B cell (primary cell): ENCODE measurements around the gene MAML3. TPM values are rescaled to one million over a fixed set of nuclear protein-coding genes. Genes with fewer than 3 reads are reported as not detected.

Source experiments
- ATAC-seq: fragments of 200-7000 bp; cut with Tn5 transposase; one replicate; pipeline ENCODE4 v1.10.0; 2021; ENCODE audit warnings: low read depth, mild to moderate bottlenecking, moderate number of reproducible peaks, moderate library complexity
- CTCF ChIA-PET: fragments of 350-600 bp; sonication (Branson Sonifier 250); formaldehyde crosslinking; loops from one replicate; lab custom pipeline; 2021; ENCODE audit warnings: antibody characterized with exemption, inconsistent platforms; lab: Charles Lee
- POLR2A ChIA-PET: fragments of 350-600 bp; sonication (Branson Sonifier 250); formaldehyde crosslinking; loops from one replicate; lab custom pipeline; 2021; ENCODE audit warnings: antibody characterized with exemption; lab: Charles Lee
- DNase-seq: peaks from one replicate; pipeline ENCODE4 v3.0.0; 2013
- H2AFZ ChIP-seq: 2 replicates; pipeline ENCODE4 v1.6.1; 2012; ENCODE audit warnings: mild to moderate bottlenecking, low read depth, low read length; ENCODE audit not compliant: insufficient read depth, poor library complexity, severe bottlenecking
- H3K27ac ChIP-seq, 2 donors: 1 replicate in 1 of 2; 2 replicates in 1 of 2; pipeline ENCODE4 v1.5.1; 2012 to 2013; ENCODE audit warnings: low read length in 2 of 2, mild to moderate bottlenecking in 2 of 2, moderate library complexity in 1 of 2
- H3K27me3 ChIP-seq, 4 experiments: fragments of 200-600 bp in 1 of 4; sonication (generic) in 1 of 4; replicated peaks in 1 of 4; 1 replicate in 2 of 4; 2 replicates in 2 of 4; pipeline versions ENCODE4 v1.6.1 to v1.7.0; 2013 to 2016; ENCODE audit warnings: low read length in 3 of 4, mild to moderate bottlenecking in 2 of 4, mixed read lengths in 1 of 4, moderate library complexity in 1 of 4; ENCODE audit not compliant: insufficient read depth in 4 of 4, control insufficient read depth in 3 of 4; ENCODE audit errors: control extremely low read depth in 1 of 4
- H3K36me3 ChIP-seq, 2 experiments: replicated peaks in 1 of 2; 1 replicate in 1 of 2; 2 replicates in 1 of 2; pipeline versions ENCODE4 v1.6.1 to v1.7.1; 2013; ENCODE audit warnings: low read length in 1 of 2; ENCODE audit not compliant: insufficient read depth in 2 of 2, control insufficient read depth in 1 of 2; ENCODE audit errors: control extremely low read depth in 1 of 2, extremely low read depth in 1 of 2
- H3K4me1 ChIP-seq, 2 donors: fragments of 200-600 bp in 1 of 2; sonication (generic) in 1 of 2; 1 replicate in 1 of 2; 2 replicates in 1 of 2; pipeline versions ENCODE4 v1.5.1 to v1.6.1; 2013 to 2017; ENCODE audit warnings: low read length in 2 of 2; ENCODE audit not compliant: control insufficient read depth in 2 of 2, insufficient read depth in 2 of 2
- H3K4me2 ChIP-seq: replicated peaks from 2 replicates; pipeline ENCODE3; 2012; ENCODE audit warnings: mild to moderate bottlenecking, low read depth, low read length; ENCODE audit not compliant: poor library complexity, severe bottlenecking
- H3K4me3 ChIP-seq, 5 experiments: fragments of 200-600 bp in 1 of 5; sonication (generic) in 1 of 5; 1 replicate in 3 of 5; 2 replicates in 2 of 5; pipeline versions ENCODE4 v1.5.1 to v1.7.0; 2011 to 2016; ENCODE audit warnings: low read length in 4 of 5, mild to moderate bottlenecking in 4 of 5, low read depth in 2 of 5, control low read depth in 1 of 5, moderate library complexity in 1 of 5; ENCODE audit not compliant: insufficient read depth in 1 of 5; ENCODE audit errors: control extremely low read depth in 1 of 5, extremely low read depth in 1 of 5
- H3K79me2 ChIP-seq: fragments of 200-600 bp; sonication (generic); one replicate; pipeline ENCODE4 v1.6.0; 2016; ENCODE audit warnings: low read length; ENCODE audit not compliant: control insufficient read depth, insufficient read depth
- H3K9ac ChIP-seq: fragments of 200-600 bp; sonication (generic); 2 replicates; pipeline ENCODE4 v1.6.1; 2017; ENCODE audit warnings: mild to moderate bottlenecking, low read length, moderate library complexity
- H3K9me3 ChIP-seq, 3 donors: one replicate each; pipeline versions ENCODE4 v1.6.1 to v1.7.1; 2013; ENCODE audit warnings: low read length in 2 of 3; ENCODE audit not compliant: control insufficient read depth in 2 of 3, insufficient read depth in 1 of 3; ENCODE audit errors: control extremely low read depth in 1 of 3
- H4K20me1 ChIP-seq: 2 replicates; pipeline ENCODE4 v1.6.0; 2012; ENCODE audit warnings: mild to moderate bottlenecking, low read length; ENCODE audit not compliant: insufficient read depth, control insufficient read depth, poor library complexity, severe bottlenecking
- H3K27ac Mint-ChIP-seq: one replicate; pipeline ENCODE4 v1.8.0; 2021; ENCODE audit warnings: mixed read lengths
- H3K27me3 Mint-ChIP-seq: one replicate; pipeline ENCODE4 v1.8.0; 2021; ENCODE audit warnings: mixed read lengths
- H3K4me1 Mint-ChIP-seq: one replicate; pipeline ENCODE4 v1.8.0; 2021; ENCODE audit warnings: mixed read lengths
- H3K4me3 Mint-ChIP-seq: one replicate; pipeline ENCODE4 v1.8.0; 2021; ENCODE audit warnings: mixed read lengths
- H3K9me3 Mint-ChIP-seq: one replicate; pipeline ENCODE4 v1.8.0; 2022; ENCODE audit warnings: mixed read lengths; ENCODE audit not compliant: insufficient read depth
- EZH2 ChIP-seq: IDR thresholded peaks from 2 replicates; pipeline ENCODE4 v1.6.1; 2012; ENCODE audit warnings: borderline replicate concordance, low read depth, mild to moderate bottlenecking, moderate library complexity, low read length; ENCODE audit not compliant: insufficient read depth, poor library complexity, severe bottlenecking
- WGBS: methylation state at CpG from one replicate; pipeline ENCODE4 v1.1.5; 2013; ENCODE audit warnings: missing lambda C conversion rate; ENCODE audit not compliant: insufficient coverage; 5-methylcytosine and 5-hydroxymethylcytosine counted together
- intact Hi-C: fragments of 100-400 bp; cut with micrococcal nuclease; formaldehyde crosslinking; loops from one replicate; pipeline ENCODE4 v1.10.0; 2022
- polyA plus RNA-seq: library from polyadenylated mRNA; depleted of rRNA; stranded (reverse); fragments of >200 nt; gene quantifications from 2 replicates; pipeline ENCODE4 v1.2.3, GENCODE V29; 2012
- total RNA-seq, 2 donors: library from RNA; stranded (reverse); fragments of 120-200 nt in 1 of 2; gene quantifications; 1 replicate in 1 of 2; 2 replicates in 1 of 2; pipeline versions ENCODE4 v1.2.3 to v1.2.4, GENCODE V29; 2013 to 2022
- TF ChIP-seq, protein P1 (sequence below): fragments of 200-600 bp; IDR thresholded peaks from one replicate; pipeline ENCODE4 v1.8.0; 2022; ENCODE audit warnings: antibody characterized with exemption, mild to moderate bottlenecking

The MAML3 gene
- total and polyA plus RNA-seq, 2 donors (not counting 1 experiment from before 2014, with no cell fraction given), result 0.94 to 5.3 TPM

GRCh38 chr4:140136509-140136908 lies 17.5 kb downstream of the MAML3 start:
- TF ChIP-seq EZH2, result no peak
- TF ChIP-seq, protein P1, sequence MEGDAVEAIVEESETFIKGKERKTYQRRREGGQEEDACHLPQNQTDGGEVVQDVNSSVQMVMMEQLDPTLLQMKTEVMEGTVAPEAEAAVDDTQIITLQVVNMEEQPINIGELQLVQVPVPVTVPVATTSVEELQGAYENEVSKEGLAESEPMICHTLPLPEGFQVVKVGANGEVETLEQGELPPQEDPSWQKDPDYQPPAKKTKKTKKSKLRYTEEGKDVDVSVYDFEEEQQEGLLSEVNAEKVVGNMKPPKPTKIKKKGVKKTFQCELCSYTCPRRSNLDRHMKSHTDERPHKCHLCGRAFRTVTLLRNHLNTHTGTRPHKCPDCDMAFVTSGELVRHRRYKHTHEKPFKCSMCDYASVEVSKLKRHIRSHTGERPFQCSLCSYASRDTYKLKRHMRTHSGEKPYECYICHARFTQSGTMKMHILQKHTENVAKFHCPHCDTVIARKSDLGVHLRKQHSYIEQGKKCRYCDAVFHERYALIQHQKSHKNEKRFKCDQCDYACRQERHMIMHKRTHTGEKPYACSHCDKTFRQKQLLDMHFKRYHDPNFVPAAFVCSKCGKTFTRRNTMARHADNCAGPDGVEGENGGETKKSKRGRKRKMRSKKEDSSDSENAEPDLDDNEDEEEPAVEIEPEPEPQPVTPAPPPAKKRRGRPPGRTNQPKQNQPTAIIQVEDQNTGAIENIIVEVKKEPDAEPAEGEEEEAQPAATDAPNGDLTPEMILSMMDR, result no peak
- no peaks in the 10 kb centered on the region for H4K20me1 ChIP-seq
- no peak overlapping the region for H3K9ac ChIP-seq
- DNase-seq (no peak), ATAC-seq (no peak)
- no peaks in the 10 kb centered on the region for H3K36me3 ChIP-seq
- H2AFZ ChIP-seq, result no peak overlapping the region
- Mint-ChIP-seq H3K4me3 (no peak overlapping the region), H3K9me3 (no peaks in the 10 kb centered on the region), H3K27me3 (peaks cover 15% of the 10 kb centered on the region), H3K27ac (no peak overlapping the region), H3K4me1 (peaks cover 2% of the 10 kb centered on the region)
- intact Hi-C loops, result no loop called here
- no peak overlapping the region for H3K4me3 ChIP-seq
- no peak overlapping the region for H3K27ac ChIP-seq
- H3K4me2 ChIP-seq, result no peak overlapping the region
- H3K79me2 ChIP-seq, result peaks cover 3% of the 10 kb centered on the region
- no CpG with 5 or more reads among the region's 4 CpGs for WGBS
- no peaks in the 10 kb centered on the region for H3K9me3 ChIP-seq
- no peaks in the 10 kb centered on the region for H3K27me3 ChIP-seq
- H3K4me1 ChIP-seq, result no peaks in the 10 kb centered on the region
- ChIA-PET POLR2A (no interaction called here), CTCF (no interaction called here)

GRCh38 chr4:140135529-140136088 lies 18.4 kb downstream of the MAML3 start:
- CTCF ChIA-PET, result no interaction called here
- WGBS, result 98% methylated on average over 5 of the region's 8 CpGs

More at GRCh38 chr4:140135529-140136088, 18.4 kb downstream of the MAML3 start:
- no peak overlapping the region for H2AFZ ChIP-seq
- DNase-seq, result no peak
- H3K27ac ChIP-seq, result no peak overlapping the region
- intact Hi-C loops, result no loop called here
- Mint-ChIP-seq H3K4me1 (no peaks in the 10 kb centered on the region), H3K27me3 (peaks cover 12% of the 10 kb centered on the region), H3K4me3 (no peak overlapping the region), H3K27ac (no peak overlapping the region), H3K9me3 (no peaks in the 10 kb centered on the region)
- POLR2A ChIA-PET, result no interaction called here
- no peak overlapping the region for H3K4me2 ChIP-seq
- no peaks in the 10 kb centered on the region for H3K36me3 ChIP-seq
- ATAC-seq, result no peak
- TF ChIP-seq, protein P1, result no peak
- TF ChIP-seq EZH2, result no peak
- no peaks in the 10 kb centered on the region for H3K27me3 ChIP-seq
- peaks cover 3% of the 10 kb centered on the region for H3K79me2 ChIP-seq
- H3K9ac ChIP-seq, result no peak overlapping the region
- no peaks in the 10 kb centered on the region for H4K20me1 ChIP-seq
- no peaks in the 10 kb centered on the region for H3K9me3 ChIP-seq
- no peak overlapping the region for H3K4me3 ChIP-seq
- no peaks in the 10 kb centered on the region for H3K4me1 ChIP-seq
